ENCODE data around the gene KCTD8.

The KCTD8 gene

DNA sequence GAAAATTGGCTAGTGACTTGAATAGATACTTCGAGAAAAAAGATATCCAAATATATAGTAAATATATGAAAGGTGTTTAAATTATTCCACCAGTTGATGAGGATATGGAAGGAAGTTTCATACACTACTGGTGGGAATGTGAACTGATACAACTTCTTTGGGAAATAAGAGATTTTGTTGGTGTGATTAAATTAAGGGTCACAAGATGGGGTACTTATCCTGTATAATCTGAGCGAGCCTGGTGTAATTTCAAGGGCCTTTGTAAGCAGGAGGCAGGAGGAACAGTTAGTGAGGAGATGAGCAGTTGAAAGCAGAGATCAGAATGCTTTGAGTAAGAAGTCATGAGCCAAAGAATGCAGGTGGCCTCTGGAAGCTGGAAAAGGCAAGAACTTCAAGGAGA is 192.2 kb downstream of the KCTD8 start:
- no peak overlapping the region for H3K27ac ChIP-seq (replicated peaks; ENCODE audit: low read length)
- H3K4ac ChIP-seq (ENCODE audit: low read length), result no peak overlapping the region
- no peak overlapping the region for H3K18ac ChIP-seq (ENCODE audit: low read length)
- H3K4me1 ChIP-seq (ENCODE audit: control insufficient read depth in 2 of 2, insufficient read depth in 1 of 2, low read depth in 1 of 2, low read length in 2 of 2), result no peaks in the 10 kb centered on the region
- no CpG with 5 or more reads among the region's 2 CpGs for WGBS, 2 donors (ENCODE audit: extremely low coverage in 2 of 2, insufficient read length in 2 of 2, insufficient replicate concordance in 1 of 2)
- H2BK12ac ChIP-seq (ENCODE audit: low read length), result no peak overlapping the region
- H2BK120ac ChIP-seq (ENCODE audit: low read depth, low read length), result no peak overlapping the region
- H4K8ac ChIP-seq (ENCODE audit: low read depth, low read length), result no peak overlapping the region
- no peak overlapping the region for H3K14ac ChIP-seq (ENCODE audit: low read length)
- no peak overlapping the region for H3K4me2 ChIP-seq (ENCODE audit: insufficient read depth, low read length, poor library complexity, severe bottlenecking)
- H4K91ac ChIP-seq (ENCODE audit: low read depth, low read length, poor library complexity), result no peak overlapping the region
- no peak overlapping the region for H2BK15ac ChIP-seq (ENCODE audit: low read length)
- DNase-seq (ENCODE audit: low spot score), result peak; percentile 15
- no peak overlapping the region for H2AFZ ChIP-seq (ENCODE audit: low read length)
- no peaks in the 10 kb centered on the region for H3K79me1 ChIP-seq (ENCODE audit: low read depth, low read length)
- no peaks in the 10 kb centered on the region for H3K9me3 ChIP-seq (replicated peaks in 1 of 2; ENCODE audit: control insufficient read depth in 2 of 2, insufficient read depth in 1 of 2, low read depth in 1 of 2, low read length in 2 of 2)
- H3K4me3 ChIP-seq (ENCODE audit: low read length in 2 of 2), result no peak overlapping the region
- no peaks in the 10 kb centered on the region for H3K27me3 ChIP-seq (ENCODE audit: control insufficient read depth in 3 of 3, insufficient read depth in 3 of 3, low read depth in 1 of 3, low read length in 3 of 3)
- no peaks in the 10 kb centered on the region for H3K36me3 ChIP-seq (replicated peaks in 1 of 2; ENCODE audit: control insufficient read depth in 2 of 2, insufficient read depth in 2 of 2, low read length in 2 of 2)
- no peak overlapping the region for H3K23ac ChIP-seq (ENCODE audit: low read depth, low read length, poor library complexity)
- H2AK5ac ChIP-seq (ENCODE audit: low read depth, low read length), result no peak overlapping the region
- no peak overlapping the region for H2BK5ac ChIP-seq (ENCODE audit: low read length)
- H3K9ac ChIP-seq (ENCODE audit: low read depth, low read length, poor library complexity), result no peak overlapping the region

GRCh38 chr4:44237643-44238042 is 211.0 kb downstream of the KCTD8 start:
- Histone ChIP-seq H2BK12ac (ENCODE audit: low read length) (no peak overlapping the region), H3K4me3 (ENCODE audit: low read length in 2 of 2) (no peak overlapping the region), H3K27ac (replicated peaks; ENCODE audit: low read length) (no peak overlapping the region), H2BK120ac (ENCODE audit: low read depth, low read length) (no peak overlapping the region), H3K27me3 (ENCODE audit: control insufficient read depth in 3 of 3, insufficient read depth in 3 of 3, low read depth in 1 of 3, low read length in 3 of 3) (no peaks in the 10 kb centered on the region), H3K18ac (ENCODE audit: low read length) (no peak overlapping the region), H3K14ac (ENCODE audit: low read length) (no peak overlapping the region), H3K79me1 (ENCODE audit: low read depth, low read length) (no peaks in the 10 kb centered on the region), H4K8ac (ENCODE audit: low read depth, low read length) (no peak overlapping the region), H2AFZ (ENCODE audit: low read length) (no peak overlapping the region), H2BK15ac (ENCODE audit: low read length) (no peak overlapping the region), H3K9me3 (replicated peaks in 1 of 2; ENCODE audit: control insufficient read depth in 2 of 2, insufficient read depth in 1 of 2, low read depth in 1 of 2, low read length in 2 of 2) (no peaks in the 10 kb centered on the region), H3K23ac (ENCODE audit: low read depth, low read length, poor library complexity) (no peak overlapping the region), H3K4me2 (ENCODE audit: insufficient read depth, low read length, poor library complexity, severe bottlenecking) (no peak overlapping the region), H2AK5ac (ENCODE audit: low read depth, low read length) (no peak overlapping the region), H2BK5ac (ENCODE audit: low read length) (no peak overlapping the region), H3K4ac (ENCODE audit: low read length) (no peak overlapping the region), H3K9ac (ENCODE audit: low read depth, low read length, poor library complexity) (no peak overlapping the region), H3K4me1 (ENCODE audit: control insufficient read depth in 2 of 2, insufficient read depth in 1 of 2, low read depth in 1 of 2, low read length in 2 of 2) (no peaks in the 10 kb centered on the region), H3K36me3 (replicated peaks in 1 of 2; ENCODE audit: control insufficient read depth in 2 of 2, insufficient read depth in 2 of 2, low read length in 2 of 2) (no peaks in the 10 kb centered on the region), H4K91ac (ENCODE audit: low read depth, low read length, poor library complexity) (no peak overlapping the region)
- no peak for DNase-seq (ENCODE audit: low spot score)

GRCh38 chr4:44235897-44236296 is 212.7 kb downstream of the KCTD8 start:
- H3K23ac ChIP-seq (ENCODE audit: low read depth, low read length, poor library complexity), result no peak overlapping the region
- no CpG with 5 or more reads among the region's 3 CpGs for WGBS, 2 donors (ENCODE audit: extremely low coverage in 2 of 2, insufficient read length in 2 of 2, insufficient replicate concordance in 1 of 2)

DNA sequence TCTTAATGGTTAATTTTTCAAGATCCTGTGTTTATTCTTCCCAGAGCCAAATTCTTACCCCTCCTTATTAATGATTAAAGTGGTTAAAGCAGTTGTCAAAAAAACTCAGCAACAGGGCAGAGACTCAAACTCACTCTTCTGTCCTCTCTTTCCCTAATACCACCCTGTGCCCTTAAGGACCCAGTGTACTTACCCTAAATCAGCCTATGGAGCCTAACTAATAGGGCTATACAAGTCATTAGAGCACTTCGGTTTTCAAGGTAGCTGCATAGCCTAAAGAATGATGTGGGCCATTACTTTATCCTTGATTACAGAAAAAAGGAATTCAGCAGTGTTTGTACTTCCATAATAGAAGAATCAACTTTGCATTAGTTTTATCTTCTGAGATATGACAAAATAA is 216.3 kb downstream of the KCTD8 start:
- H2BK15ac ChIP-seq (ENCODE audit: low read length), result no peak overlapping the region
- no CpG with 5 or more reads among the region's 1 CpG for WGBS, 2 donors (ENCODE audit: extremely low coverage in 2 of 2, insufficient read length in 2 of 2, insufficient replicate concordance in 1 of 2)
- H3K4ac ChIP-seq (ENCODE audit: low read length), result no peak overlapping the region
- no peak overlapping the region for H2BK5ac ChIP-seq (ENCODE audit: low read length)
- no peak for DNase-seq (ENCODE audit: low spot score)
- no peak overlapping the region for H3K9ac ChIP-seq (ENCODE audit: low read depth, low read length, poor library complexity)
- no peak overlapping the region for H3K4me2 ChIP-seq (ENCODE audit: insufficient read depth, low read length, poor library complexity, severe bottlenecking)
- no peaks in the 10 kb centered on the region for H3K27me3 ChIP-seq (ENCODE audit: control insufficient read depth in 3 of 3, insufficient read depth in 3 of 3, low read depth in 1 of 3, low read length in 3 of 3)
- no peak overlapping the region for H3K18ac ChIP-seq (ENCODE audit: low read length)
- H4K8ac ChIP-seq (ENCODE audit: low read depth, low read length), result no peak overlapping the region
- no peak overlapping the region for H2AK5ac ChIP-seq (ENCODE audit: low read depth, low read length)
- no peak overlapping the region for H3K27ac ChIP-seq (replicated peaks; ENCODE audit: low read length)
- no peaks in the 10 kb centered on the region for H3K36me3 ChIP-seq (replicated peaks in 1 of 2; ENCODE audit: control insufficient read depth in 2 of 2, insufficient read depth in 2 of 2, low read length in 2 of 2)
- H3K4me3 ChIP-seq (ENCODE audit: low read length in 2 of 2), result no peak overlapping the region
- no peaks in the 10 kb centered on the region for H3K9me3 ChIP-seq (replicated peaks in 1 of 2; ENCODE audit: control insufficient read depth in 2 of 2, insufficient read depth in 1 of 2, low read depth in 1 of 2, low read length in 2 of 2)
- no peak overlapping the region for H4K91ac ChIP-seq (ENCODE audit: low read depth, low read length, poor library complexity)
- H3K14ac ChIP-seq (ENCODE audit: low read length), result no peak overlapping the region
- no peak overlapping the region for H2BK120ac ChIP-seq (ENCODE audit: low read depth, low read length)
- no peak overlapping the region for H2AFZ ChIP-seq (ENCODE audit: low read length)
- H3K4me1 ChIP-seq (ENCODE audit: control insufficient read depth in 2 of 2, insufficient read depth in 1 of 2, low read depth in 1 of 2, low read length in 2 of 2), result no peaks in the 10 kb centered on the region
- no peak overlapping the region for H2BK12ac ChIP-seq (ENCODE audit: low read length)
- H3K23ac ChIP-seq (ENCODE audit: low read depth, low read length, poor library complexity), result no peak overlapping the region
- no peaks in the 10 kb centered on the region for H3K79me1 ChIP-seq (ENCODE audit: low read depth, low read length)

More at GRCh38 chr4:44235897-44236296, 212.7 kb downstream of the KCTD8 start:
- Histone ChIP-seq H3K14ac (ENCODE audit: low read length) (no peak overlapping the region), H3K18ac (ENCODE audit: low read length) (no peak overlapping the region), H2BK12ac (ENCODE audit: low read length) (no peak overlapping the region), H2AK5ac (ENCODE audit: low read depth, low read length) (no peak overlapping the region), H3K4me1 (ENCODE audit: control insufficient read depth in 2 of 2, insufficient read depth in 1 of 2, low read depth in 1 of 2, low read length in 2 of 2) (no peaks in the 10 kb centered on the region), H3K9me3 (replicated peaks in 1 of 2; ENCODE audit: control insufficient read depth in 2 of 2, insufficient read depth in 1 of 2, low read depth in 1 of 2, low read length in 2 of 2) (no peaks in the 10 kb centered on the region), H3K27me3 (ENCODE audit: control insufficient read depth in 3 of 3, insufficient read depth in 3 of 3, low read depth in 1 of 3, low read length in 3 of 3) (no peaks in the 10 kb centered on the region), H2AFZ (ENCODE audit: low read length) (no peak overlapping the region), H3K4ac (ENCODE audit: low read length) (no peak overlapping the region), H2BK120ac (ENCODE audit: low read depth, low read length) (no peak overlapping the region), H4K91ac (ENCODE audit: low read depth, low read length, poor library complexity) (no peak overlapping the region), H3K79me1 (ENCODE audit: low read depth, low read length) (no peaks in the 10 kb centered on the region), H4K8ac (ENCODE audit: low read depth, low read length) (no peak overlapping the region), H3K27ac (replicated peaks; ENCODE audit: low read length) (no peak overlapping the region), H2BK5ac (ENCODE audit: low read length) (no peak overlapping the region), H3K9ac (ENCODE audit: low read depth, low read length, poor library complexity) (no peak overlapping the region), H3K36me3 (replicated peaks in 1 of 2; ENCODE audit: control insufficient read depth in 2 of 2, insufficient read depth in 2 of 2, low read length in 2 of 2) (no peaks in the 10 kb centered on the region), H3K4me2 (ENCODE audit: insufficient read depth, low read length, poor library complexity, severe bottlenecking) (no peak overlapping the region), H3K4me3 (ENCODE audit: low read length in 2 of 2) (peak overlapping the region in 1 of 2 donors; percentile 61), H2BK15ac (ENCODE audit: low read length) (no peak overlapping the region)
- DNase-seq (ENCODE audit: low spot score), result no peak

Measured in neuronal stem cell (in vitro differentiated cells).